ENCODE measurements around the gene PTPN7.

The PTPN7 gene

DNA sequence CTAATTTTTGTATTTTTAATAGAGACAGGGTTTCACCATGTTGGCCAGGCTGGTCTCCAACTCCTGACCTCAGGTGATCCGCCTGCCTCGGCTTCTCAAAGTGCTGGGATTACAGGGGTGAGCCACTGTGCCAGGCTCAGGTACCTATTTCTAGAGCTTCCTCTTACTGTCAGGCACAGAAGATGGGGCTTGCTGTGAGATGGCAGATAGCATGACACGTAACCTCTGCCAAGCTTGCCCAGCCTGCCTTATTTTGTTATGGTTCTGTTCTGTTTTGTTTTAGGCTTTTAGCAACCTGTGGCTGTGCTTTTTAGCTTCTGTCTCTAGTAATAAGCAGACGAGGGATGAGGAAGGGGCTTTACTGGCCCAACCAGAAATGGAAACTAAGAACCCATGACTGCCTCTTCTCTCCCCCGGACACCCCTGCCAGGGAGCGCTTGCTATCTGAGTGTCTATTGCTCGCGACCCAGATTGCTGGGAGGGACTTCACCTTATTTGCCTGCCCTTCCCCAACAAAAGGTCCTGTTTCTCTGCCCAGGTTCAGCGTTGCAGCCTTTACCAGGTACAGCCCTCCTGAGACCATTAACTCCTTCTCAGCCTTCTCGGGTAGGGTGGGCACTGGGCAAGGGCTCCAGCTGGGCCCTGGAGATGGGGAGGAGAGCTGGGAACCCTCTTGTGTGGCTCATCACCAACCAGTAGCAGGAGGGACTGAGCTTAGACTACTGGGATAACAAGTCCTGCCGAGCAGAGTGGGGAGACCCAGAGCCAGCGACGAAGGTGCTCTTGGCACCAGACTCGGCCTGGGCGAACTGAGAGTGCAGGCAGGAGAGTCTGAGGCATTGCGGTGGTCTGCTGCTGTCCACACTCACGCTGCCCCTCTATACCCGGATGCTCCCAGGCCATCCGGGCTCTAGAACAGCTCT, 19.7 kb upstream of the PTPN7 start:
- Histone ChIP-seq H3K4me3 (ENCODE audit: low read length) (no peak overlapping the region), H3K4me2 (ENCODE audit: low read depth, low read length) (no peak overlapping the region), H3K36me3 (replicated peaks; ENCODE audit: insufficient read depth, low read length) (no peaks in the 10 kb centered on the region), H3K27ac (ENCODE audit: low read length) (no peak overlapping the region), H3K27me3 (replicated peaks; ENCODE audit: insufficient read depth, low read length) (peaks cover 2% of the 10 kb centered on the region), H2AFZ (ENCODE audit: low read length) (no peak overlapping the region), H3K9me3 (replicated peaks; ENCODE audit: insufficient read depth, low read length) (no peaks in the 10 kb centered on the region), H3F3A (ENCODE audit: insufficient read depth, low read length) (no peaks in the 10 kb centered on the region), H3K79me2 (ENCODE audit: low read length) (no peaks in the 10 kb centered on the region), H3K9ac (ENCODE audit: low read length) (no peak overlapping the region), H4K20me1 (ENCODE audit: insufficient read depth, low read length) (no peaks in the 10 kb centered on the region), H3K4me1 (ENCODE audit: low read length) (no peaks in the 10 kb centered on the region), H3K9me2 (replicated peaks; ENCODE audit: insufficient read depth, low read length) (no peaks in the 10 kb centered on the region)
- DNase-seq = no peak
- TF ChIP-seq EZH2phosphoT487 (IDR thresholded peaks at IDR 0.05; ENCODE audit: low read length) = no peak
- TF ChIP-seq, protein P1, sequence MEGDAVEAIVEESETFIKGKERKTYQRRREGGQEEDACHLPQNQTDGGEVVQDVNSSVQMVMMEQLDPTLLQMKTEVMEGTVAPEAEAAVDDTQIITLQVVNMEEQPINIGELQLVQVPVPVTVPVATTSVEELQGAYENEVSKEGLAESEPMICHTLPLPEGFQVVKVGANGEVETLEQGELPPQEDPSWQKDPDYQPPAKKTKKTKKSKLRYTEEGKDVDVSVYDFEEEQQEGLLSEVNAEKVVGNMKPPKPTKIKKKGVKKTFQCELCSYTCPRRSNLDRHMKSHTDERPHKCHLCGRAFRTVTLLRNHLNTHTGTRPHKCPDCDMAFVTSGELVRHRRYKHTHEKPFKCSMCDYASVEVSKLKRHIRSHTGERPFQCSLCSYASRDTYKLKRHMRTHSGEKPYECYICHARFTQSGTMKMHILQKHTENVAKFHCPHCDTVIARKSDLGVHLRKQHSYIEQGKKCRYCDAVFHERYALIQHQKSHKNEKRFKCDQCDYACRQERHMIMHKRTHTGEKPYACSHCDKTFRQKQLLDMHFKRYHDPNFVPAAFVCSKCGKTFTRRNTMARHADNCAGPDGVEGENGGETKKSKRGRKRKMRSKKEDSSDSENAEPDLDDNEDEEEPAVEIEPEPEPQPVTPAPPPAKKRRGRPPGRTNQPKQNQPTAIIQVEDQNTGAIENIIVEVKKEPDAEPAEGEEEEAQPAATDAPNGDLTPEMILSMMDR (IDR thresholded peaks at IDR 0.05; ENCODE audit: low read length) = no peak
- no peak for TF ChIP-seq EZH2 (optimal IDR thresholded peaks at IDR 0.05; ENCODE audit: low read depth, low read length)

DNA sequence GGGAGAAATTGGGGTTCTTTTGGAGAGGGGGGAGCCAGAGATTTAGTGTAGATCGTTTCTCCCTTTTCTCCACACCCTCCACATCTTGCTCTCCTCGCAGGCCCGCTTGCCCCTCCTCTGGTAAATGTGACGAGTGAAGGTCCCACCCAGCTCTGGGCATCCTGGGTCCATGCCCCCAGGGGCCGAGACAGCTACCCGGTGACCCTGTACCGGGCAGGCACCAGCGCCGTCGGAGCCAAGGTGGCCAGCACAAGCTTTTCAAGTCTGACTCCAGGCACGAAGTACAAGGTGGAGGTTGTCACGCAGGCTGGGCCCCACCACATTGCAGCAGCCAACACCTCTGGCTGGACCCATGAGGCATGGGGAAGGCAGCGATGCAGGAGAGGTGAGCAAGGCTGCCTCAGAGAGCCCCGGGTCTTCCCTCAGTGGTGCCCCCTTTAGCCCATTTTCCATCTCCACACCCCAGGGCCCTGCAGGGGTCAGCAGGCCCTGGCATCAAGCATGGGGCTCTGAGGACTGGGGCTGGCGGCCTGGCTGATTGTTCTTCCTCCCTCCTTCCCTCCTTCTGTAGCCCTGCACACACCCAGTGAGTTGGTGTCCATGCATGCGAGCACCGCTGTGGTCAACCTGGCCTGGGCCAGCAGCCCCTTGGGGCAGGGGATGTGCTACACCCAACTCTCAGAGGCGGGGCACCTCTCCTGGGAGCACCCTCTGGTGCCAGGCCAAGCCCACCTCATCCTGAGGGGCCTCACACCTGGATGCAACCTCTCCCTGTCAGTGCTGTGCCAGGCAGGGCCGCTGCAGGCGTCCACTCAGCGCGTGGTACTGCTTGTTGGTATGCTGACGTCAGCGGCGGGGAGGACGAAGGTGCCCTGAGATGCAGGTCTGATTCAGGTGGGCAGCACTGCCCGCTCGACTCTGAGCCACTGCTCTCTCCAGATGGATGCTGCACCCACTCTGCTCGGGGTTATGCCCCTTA, 16.8 kb upstream of the PTPN7 start:
- H4K20me1 ChIP-seq (ENCODE audit: insufficient read depth, low read length) = no peaks in the 10 kb centered on the region
- no peaks in the 10 kb centered on the region for H3K9me3 ChIP-seq (replicated peaks; ENCODE audit: insufficient read depth, low read length)
- H3K4me2 ChIP-seq (ENCODE audit: low read depth, low read length) = no peak overlapping the region
- no peak overlapping the region for H3K27ac ChIP-seq (ENCODE audit: low read length)
- no peak overlapping the region for H3K9ac ChIP-seq (ENCODE audit: low read length)
- no peaks in the 10 kb centered on the region for H3K9me2 ChIP-seq (replicated peaks; ENCODE audit: insufficient read depth, low read length)
- H3K4me1 ChIP-seq (ENCODE audit: low read length) = no peaks in the 10 kb centered on the region
- H3K4me3 ChIP-seq (ENCODE audit: low read length) = no peak overlapping the region
- H3K36me3 ChIP-seq (replicated peaks; ENCODE audit: insufficient read depth, low read length) = no peaks in the 10 kb centered on the region
- no peaks in the 10 kb centered on the region for H3K27me3 ChIP-seq (replicated peaks; ENCODE audit: insufficient read depth, low read length)
- H3K79me2 ChIP-seq (ENCODE audit: low read length) = no peaks in the 10 kb centered on the region
- TF ChIP-seq, protein P1 (IDR thresholded peaks at IDR 0.05; ENCODE audit: low read length) = no peak
- TF ChIP-seq EZH2 (optimal IDR thresholded peaks at IDR 0.05; ENCODE audit: low read depth, low read length) (no peak), EZH2phosphoT487 (IDR thresholded peaks at IDR 0.05; ENCODE audit: low read length) (no peak)
- no peaks in the 10 kb centered on the region for H3F3A ChIP-seq (ENCODE audit: insufficient read depth, low read length)
- no peak overlapping the region for H2AFZ ChIP-seq (ENCODE audit: low read length)
- DNase-seq = no peak

DNA sequence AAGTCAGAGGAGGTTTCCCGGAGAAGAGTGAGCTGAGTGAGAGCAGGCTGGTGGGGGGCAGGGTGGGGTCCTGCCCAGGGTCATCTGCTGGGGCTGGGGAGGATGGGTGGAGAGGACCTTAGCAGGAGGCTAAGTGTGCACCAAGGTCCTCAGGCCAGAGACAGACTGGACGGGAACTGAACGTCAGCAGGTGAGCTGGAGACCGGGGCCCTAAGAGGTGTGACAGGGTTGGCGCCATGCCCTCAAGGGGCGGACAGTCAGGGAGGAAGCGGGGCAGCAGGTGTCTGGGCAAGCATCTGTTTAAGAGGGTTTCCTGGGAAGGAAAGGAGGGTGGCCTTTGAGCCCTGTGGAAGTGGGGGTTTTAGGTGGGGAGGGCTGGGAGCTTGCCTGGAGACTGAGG, 13.6 kb upstream of the PTPN7 start:
- Histone ChIP-seq H3K4me2 (ENCODE audit: low read depth, low read length) (no peak overlapping the region), H3K27ac (ENCODE audit: low read length) (no peak overlapping the region), H3K27me3 (replicated peaks; ENCODE audit: insufficient read depth, low read length) (no peaks in the 10 kb centered on the region), H3K9ac (ENCODE audit: low read length) (no peak overlapping the region), H4K20me1 (ENCODE audit: insufficient read depth, low read length) (no peaks in the 10 kb centered on the region), H3K79me2 (ENCODE audit: low read length) (no peaks in the 10 kb centered on the region), H3F3A (ENCODE audit: insufficient read depth, low read length) (no peaks in the 10 kb centered on the region), H3K4me3 (ENCODE audit: low read length) (no peak overlapping the region), H3K9me3 (replicated peaks; ENCODE audit: insufficient read depth, low read length) (no peaks in the 10 kb centered on the region), H3K36me3 (replicated peaks; ENCODE audit: insufficient read depth, low read length) (no peaks in the 10 kb centered on the region), H3K9me2 (replicated peaks; ENCODE audit: insufficient read depth, low read length) (no peaks in the 10 kb centered on the region), H2AFZ (ENCODE audit: low read length) (no peak overlapping the region), H3K4me1 (ENCODE audit: low read length) (no peaks in the 10 kb centered on the region)
- no peak for DNase-seq
- TF ChIP-seq, protein P1 (IDR thresholded peaks at IDR 0.05; ENCODE audit: low read length) = no peak

Measured in MM.1S (cell line).